Occipital lobe (tissue), 2 donors: ENCODE data around the gene DAPP1. TPM values are rescaled to one million over a fixed set of nuclear protein-coding genes. Genes with fewer than 3 reads are reported as not detected.
"Not testable (repeated sequence)": the region's sequence is repeated elsewhere in the genome, so short reads cannot be mapped to it uniquely, and the experiment has no call there.

Experiments used
- DNase-seq: peaks from one replicate; lab custom pipeline; 2025; lab: John Stamatoyannopoulos, UW
- total RNA-seq: library from RNA; depleted of rRNA; stranded (reverse); fragments of >200 nt; gene quantifications from one replicate; pipeline ENCODE4 v1.2.3, GENCODE V29; 2014

Gene DAPP1, protein sequence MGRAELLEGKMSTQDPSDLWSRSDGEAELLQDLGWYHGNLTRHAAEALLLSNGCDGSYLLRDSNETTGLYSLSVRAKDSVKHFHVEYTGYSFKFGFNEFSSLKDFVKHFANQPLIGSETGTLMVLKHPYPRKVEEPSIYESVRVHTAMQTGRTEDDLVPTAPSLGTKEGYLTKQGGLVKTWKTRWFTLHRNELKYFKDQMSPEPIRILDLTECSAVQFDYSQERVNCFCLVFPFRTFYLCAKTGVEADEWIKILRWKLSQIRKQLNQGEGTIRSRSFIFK
- 0.94 TPM for total RNA-seq

DNA sequence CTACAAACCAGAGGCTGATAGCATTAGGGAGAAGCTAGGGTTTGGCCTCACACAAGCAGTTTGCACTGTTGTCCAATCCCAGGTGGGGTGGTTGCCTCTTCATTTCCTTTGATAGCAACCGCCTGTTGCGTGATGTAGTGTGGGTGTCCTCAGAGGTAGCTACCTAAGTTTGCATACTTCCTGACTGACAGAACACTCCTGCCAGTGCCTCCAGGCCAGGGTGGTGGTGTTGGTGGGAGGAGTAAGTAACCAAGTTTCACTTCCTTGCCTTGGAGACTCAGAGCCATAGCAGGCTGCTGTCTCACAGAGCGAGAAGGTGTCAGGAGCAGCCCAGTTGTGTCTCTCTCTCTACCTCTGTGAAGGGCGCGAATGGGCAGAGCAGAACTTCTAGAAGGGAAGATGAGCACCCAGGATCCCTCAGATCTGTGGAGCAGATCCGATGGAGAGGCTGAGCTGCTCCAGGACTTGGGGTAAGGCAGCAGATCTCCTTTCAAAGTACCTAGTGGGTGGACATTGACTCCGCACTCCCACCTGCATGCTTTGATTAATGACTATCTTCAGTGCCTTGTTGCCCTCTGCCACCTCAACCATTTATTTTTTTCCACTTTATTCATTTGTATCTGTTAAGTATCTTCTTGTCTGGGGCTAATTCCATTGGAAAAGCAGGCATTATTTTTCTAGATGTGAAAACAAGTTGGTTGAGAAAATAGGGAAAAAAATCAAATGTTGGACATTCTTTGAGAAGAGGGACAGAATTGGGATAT is at the start of gene DAPP1:
Gene DAPP1, plus strand, starts transcription at position 283 of the 764 bp plus-strand sequence. Its CDS starts 87 bp downstream, at position 370.
- DNase-seq, result no peak

DNA sequence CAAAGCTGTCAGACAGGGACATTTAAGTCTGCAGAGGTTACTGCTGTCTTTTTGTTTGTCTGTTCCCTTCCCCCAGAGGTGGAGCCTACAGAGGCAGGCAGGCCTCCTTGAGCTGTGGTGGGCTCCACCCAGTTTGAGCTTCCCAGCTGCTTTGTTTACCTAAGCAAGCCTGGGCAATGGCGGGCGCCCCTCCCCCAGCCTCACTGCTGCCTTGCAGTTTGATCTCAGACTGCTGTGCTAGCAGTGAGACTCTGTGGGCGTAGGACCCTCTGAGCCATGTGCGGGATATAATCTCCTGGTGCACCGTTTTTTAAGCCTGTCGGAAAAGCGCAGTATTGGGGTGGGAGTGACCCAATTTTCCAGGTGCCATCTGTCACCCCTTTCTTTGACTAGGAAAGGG is 45.8 kb upstream of the DAPP1 start:
- DNase-seq, result not testable (repeated sequence)

DNA sequence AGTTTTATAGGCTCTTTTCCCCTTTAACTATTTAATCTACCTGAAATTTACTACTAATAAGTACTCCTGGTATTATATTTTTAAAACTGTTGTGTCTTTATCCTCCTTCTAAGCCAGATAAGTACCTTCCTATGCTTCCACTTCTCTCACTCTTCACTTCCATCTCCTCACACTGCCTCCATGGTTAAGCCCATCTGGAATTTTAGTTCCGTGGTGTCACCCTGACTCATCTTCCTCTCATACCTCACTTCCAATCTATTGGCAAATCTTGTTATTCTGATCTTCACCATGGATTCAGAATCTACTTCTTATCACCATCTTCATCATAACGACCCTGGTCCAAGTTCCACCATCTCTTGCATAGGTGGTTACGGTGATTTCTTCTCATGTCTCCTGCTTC is 32.7 kb upstream of the DAPP1 start:
- no peak for DNase-seq

DNA sequence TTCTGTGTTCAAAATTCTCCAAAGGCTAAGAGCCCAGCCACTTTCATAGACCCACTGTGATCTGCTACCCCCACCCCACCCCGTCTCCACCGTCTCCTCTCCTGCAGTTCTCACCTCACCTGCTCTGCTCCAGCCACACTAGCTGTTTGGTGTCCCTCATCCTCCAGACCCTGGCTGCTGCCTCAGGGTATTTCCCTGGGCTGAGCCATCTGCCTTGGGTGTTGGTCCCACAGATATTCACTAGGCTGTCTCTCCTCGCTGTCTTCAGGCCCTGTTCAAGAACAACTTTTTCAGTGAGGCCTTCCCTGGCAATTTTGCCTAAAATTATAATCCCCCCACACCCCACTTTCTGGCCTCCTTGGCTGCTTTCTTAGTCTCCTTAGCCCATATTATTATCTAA is 31.8 kb upstream of the DAPP1 start:
- DNase-seq, result no peak

DNA sequence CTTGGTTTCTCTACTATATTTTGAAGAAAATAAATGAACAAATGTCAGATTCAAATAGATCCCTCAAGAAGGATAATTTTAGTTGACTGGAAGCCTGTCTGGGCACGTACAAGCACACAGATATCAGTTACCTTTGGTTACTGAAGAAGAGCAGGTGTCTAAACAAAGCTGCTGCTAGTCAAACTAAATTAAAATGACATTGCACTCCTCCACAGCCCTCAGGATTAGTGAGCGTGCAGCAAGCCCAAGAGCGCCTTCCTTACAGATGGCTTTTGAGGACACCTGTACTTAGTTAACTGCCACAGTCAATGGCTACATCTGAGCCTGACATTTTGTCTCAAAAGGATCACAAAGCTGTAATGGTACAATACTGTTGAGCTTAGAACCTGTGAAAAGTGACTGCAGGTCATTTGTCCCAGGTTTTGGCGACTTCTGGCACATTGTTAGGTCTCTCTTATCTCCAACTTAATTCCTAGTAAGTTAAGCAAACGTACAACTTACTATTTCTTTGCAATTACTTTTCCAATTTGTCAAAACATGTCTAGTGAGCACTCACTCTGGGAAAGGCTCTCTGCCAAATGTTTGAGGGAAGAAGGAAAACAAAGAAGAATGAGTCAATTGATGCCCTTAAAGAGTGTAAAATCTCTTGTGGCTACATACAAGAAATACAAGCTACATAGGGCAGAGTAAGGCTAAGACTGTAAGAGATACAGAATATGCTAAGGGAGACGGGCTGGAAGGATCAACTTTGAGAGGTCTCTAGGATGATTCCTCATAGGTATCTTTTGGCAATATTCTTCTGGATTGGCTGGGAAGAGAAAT is 25.6 kb upstream of the DAPP1 start:
- no peak for DNase-seq

DNA sequence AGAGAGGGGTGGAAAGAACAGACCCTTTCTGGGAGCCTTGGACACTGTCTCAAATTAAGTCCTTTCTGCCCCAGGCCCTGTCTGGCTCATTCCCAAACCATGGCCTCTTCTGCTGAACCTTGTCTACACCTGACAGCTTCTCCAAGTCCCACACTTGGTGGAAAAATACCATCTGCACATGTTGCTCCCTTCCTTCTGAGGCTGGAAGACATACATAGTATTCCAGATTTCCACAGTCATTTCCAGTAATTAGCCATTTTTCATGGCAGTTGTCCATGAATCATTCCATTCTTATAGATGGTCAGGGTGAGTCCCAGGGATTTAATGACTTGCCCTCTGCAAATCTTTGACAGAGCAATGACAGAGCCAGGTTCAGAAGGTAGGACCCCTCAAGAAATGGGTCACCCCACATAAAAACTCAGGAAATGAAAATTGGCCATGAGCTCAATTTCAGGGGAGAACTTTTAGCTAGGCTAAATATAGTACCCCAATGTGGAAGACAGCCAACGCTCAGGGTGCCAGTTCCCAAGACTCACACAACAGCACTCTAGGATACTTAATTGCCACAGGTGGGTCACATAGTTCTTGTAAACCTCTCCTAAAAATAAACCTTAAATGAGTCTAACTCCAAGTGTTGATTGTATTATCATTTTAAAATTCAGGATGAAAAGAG is 16.2 kb upstream of the DAPP1 start:
- DNase-seq, result no peak

DNA sequence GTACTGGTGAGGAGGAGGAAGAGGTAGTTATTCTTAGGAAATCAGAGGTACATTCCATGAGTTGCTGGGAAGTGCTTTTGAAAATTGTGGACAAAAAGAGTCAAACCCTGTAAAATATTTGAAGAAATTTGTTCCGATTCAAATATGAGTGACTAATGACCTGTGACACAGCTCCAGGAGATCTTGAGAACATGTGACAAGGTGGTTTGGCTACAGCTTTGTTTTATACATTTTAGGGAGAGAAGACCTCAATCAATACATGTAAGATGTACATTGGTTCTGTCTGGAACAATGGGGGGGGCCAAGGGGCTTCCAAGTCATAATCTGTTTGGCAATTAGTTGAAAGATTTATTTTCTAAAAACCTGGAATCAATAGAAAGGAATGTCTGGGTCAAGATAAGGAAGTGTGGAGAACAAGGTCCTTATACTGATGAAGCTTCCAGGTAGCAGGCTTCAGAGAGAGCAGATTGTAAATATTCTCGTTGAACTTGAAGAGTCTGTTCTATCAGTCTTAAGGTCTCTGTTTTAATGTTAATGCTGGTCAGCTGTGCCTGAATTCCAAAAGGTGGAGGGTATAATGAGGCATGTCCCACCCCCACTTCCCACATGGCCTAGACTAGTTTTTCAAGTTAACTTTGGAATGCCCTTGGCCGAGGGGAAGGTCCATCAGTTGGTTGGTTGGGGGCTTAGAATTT is 15.5 kb upstream of the DAPP1 start:
- DNase-seq, result no peak

DNA sequence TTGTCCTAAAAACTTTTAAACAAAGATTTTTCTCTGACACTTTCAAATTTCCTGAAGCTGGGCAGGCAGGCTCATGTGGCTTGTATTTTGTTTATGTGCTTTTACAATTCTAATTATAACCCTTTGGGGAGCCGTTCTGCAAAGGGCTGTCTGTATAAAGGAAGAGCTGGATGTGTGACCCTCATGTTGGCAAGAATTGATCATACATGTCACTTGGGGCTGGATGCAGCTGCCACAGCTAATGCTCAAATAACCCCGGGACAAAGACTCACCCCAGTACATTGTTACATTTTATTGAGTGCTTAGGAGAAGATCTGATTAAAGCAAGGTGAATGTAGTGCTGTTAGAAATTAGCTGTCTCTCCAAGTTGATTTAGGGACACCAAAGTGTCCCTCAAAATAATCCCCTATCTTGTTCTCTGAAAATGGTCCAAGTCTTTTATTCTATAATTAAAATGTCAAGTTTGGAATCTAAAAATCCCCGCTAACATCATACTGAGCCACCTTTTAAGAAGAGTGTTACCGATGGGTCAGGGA is 13.0 kb upstream of the DAPP1 start:
- no peak for DNase-seq

DNA sequence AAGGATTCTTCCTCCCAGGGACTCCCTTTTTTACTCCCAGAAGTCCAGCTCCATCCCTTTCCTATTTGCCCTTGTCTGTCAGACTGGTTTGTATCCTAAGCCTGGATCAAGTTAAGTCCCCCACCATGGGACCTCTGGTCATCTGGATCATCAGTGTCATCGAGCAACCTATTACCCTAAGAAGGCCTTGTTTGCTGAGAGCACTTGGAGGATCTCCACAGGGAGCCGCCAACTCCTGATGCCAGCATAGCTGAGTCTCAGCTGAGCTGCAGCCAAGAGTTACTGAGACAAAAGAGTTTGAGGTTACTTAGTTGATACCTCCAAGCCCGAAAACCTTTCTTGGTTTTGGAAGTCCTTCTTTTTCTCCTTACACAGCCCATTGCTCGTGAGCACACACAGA is 10.1 kb upstream of the DAPP1 start:
- DNase-seq, result no peak

DNA sequence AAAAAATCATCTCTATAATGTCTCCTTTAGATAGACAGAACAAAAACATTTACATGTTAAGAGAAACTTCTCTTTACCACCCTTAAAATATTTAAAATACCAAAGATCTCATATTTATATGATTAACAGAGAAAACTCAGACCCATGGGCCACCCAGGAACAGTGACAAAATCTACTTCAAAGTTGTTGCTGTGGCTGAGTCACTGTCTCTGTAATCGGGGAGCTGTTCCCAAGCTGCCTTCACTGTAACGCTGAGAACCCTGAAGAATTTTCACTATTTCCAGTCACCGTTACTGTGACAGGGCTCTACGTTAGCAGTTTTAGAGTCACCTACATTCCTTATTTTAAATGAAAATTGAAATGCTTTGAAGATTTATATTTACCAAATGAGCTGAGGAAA is 9.0 kb upstream of the DAPP1 start:
- no peak for DNase-seq

DNA sequence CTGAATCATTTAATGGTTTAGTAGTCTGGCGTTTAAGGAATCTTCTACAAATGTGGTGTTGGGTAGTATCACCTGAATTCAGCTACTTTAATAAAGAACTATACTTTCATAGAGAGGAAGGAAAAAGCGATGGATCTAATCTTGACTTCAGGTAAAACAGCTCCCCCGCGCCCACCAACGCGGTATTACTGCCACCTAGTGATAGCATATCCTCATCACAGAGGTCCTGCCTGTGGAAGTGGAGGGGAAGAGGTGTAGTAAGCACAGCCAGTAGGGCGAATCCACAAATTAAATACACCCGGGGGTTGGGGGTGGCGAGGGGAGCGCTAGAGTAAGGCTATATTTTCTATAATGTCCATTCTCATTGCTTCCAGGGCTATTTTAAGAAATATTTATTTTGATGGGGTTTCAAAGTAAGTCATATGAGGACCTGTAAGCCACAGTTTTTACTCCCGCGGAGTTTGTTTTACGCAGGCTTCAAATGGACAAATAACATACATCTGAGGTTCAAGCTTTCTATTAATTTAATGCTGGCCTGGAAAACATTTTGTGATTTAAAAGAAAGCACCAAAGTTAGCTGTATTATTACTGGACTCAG is 8.3 kb upstream of the DAPP1 start:
- peak; percentile 1 for DNase-seq

DNA sequence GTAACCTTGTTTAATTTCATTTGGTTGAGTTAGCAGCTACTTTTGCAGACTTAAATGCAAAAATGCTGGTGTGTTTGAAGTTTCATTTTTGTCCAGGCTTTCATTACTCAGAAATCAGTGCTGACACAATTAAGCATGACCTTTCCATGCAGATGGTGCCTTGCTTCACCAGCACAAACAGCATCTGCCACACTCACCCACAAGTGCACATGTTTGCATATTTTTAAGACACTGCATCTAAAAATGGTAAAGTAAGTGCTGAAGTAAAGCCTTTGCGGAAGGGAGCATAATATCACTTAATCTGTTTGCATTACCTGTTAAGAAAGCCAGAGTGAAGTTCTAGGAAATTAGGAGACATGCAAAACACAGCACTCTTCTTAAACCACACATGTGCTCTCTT is 7.3 kb upstream of the DAPP1 start:
- DNase-seq, result no peak

DNA sequence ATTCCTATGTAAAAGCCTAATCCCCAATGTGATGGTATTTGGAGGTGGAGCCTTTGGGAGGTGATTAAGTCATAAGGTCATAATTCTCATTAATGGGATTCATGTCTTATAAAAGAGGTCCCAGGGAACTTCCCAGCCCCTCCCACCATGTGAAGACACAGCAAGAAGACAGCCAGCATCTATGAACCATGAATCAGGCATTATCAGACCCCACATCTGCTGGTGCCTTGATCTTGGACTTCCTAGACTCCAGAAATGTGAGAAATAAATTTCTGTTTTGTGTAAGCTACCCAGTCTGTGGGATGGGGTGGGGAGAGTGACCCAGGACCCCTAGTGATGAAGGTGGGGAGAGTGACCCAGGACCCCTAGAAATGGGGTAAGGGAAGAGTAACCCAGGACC is 6.1 kb upstream of the DAPP1 start:
- no peak for DNase-seq

DNA sequence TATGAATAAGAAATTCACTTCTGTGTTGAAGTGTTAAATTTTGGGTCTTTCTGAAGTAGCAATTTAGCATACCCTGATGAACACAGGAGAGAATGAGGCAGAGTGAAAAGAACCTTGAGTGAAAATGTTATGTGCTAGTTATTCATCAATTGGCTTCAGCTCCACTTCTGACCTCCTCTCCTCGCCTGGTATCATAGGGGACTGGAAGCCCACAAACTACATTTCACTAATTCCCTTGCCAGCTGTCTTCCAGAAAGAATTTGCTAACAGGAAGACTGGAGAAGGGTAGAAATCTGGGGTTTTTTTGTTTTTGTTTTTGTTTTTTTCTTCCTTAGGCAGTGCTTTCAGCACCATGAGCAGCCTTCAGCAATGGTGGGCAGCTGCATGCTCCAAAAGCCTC is 5.5 kb upstream of the DAPP1 start:
- no peak for DNase-seq

DNA sequence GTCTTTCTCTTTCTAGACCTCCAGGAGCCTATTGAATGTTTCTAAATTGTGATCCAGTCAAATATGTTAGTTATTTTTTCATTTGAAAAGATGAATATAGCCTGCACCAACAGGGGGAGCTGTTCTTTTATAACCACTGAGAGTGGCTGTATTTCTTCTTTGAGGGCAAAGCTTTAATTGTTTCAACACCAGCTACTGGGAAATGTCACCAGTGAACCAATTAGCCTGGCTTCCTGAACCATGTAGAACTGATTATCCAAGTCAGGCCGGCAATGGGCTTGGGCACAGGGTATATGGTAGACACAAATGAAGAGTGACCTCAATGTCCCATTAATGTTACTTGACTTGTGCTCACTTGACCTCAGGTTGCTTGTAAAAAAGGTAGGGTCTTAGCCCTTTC is 4.8 kb upstream of the DAPP1 start:
- DNase-seq, result no peak

DNA sequence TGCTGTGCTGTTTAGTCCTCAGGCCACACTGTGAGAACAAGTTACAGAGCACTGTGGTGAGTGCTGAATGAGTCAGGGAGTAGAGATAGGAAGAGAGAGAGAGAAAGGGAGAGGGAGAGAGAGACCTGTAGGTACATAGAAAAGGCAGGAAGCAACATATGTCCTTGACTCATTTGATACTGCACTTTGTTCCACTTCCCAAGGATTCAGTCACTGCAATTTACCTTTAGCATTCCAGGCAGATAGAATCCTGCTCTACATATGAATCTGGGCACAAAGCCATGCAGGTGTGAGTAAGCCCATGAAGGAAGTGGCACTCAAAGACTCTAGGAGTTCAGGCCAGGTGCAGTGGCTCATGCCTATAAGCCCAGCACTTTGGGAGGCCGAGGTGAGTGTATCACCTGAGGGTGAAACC is 1.0 kb upstream of the DAPP1 start:
- no peak for DNase-seq

DNA sequence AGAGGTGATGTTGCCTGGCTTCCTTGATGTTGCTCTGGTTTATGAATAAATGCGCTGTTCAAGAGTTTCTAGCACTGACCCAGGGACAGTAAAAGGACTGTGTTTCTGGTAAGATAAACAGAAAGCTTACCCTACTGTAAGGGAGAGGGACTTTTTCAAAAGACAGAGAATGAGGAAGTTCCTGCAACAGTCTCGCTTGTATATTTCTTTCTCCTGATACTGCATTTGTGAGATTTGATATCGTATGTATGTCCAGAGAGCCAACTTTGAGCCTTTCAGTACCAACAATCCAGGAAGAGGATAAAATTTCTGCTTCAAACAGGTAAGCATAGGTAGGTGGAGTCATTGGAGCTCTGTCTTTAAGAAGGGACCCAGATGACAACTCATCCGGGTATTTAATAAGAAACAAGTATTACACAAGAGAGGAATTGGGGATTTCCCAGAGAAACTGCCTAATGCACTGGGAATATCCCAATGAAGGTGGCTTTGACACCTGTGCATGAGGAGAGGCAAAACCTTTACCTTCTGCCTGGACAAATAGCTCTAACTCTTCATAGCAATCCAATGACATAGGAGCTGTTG is 773 bp downstream of the DAPP1 start:
- no peak for DNase-seq

DNA sequence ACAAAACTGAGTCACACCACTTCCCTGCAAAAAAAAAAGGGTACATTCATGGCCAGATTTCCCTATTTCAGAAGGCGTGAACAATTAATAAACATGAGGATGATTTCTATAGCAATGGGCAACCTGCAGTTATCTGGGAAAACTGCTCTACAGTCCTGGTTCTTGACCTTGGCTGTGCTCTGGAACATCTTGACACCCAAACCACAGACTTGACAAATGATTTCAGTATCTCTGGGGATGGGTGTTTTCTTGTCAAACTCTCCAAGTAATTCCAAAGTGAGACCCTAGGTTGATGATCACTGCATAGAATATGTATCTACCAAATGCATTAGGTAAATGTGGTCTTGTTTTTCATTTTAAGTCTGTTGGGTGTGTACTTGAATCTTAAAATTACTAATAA is 2.0 kb downstream of the DAPP1 start:
- DNase-seq, result no peak

DNA sequence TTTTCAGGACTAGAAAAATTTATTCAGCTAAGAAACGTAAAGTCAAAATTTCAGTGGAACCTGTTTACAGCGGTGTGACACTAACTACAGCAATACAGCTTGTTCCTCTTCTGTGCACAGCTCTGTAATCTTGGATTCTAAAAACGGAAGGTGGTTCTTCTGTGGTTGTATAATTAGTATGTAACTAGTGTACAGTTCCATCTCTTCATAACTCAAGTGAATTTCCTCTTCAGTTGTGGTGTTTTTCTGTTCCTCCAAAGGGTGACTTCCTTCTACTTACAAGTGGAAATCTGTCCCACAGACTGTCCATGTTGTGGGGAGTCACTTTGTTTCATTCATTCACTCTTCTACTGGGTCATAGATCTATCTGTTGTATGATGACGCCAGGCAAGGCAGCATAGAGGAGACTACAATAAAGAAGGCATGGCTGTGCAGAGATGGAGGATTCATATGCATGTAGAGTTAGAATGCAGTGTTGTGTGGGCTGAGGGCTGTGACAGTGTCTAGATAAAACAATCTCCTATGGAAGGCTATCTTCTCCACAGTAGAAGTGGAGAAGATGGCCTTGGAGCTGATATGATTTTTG is 5.4 kb downstream of the DAPP1 start:
- DNase-seq, result no peak

DNA sequence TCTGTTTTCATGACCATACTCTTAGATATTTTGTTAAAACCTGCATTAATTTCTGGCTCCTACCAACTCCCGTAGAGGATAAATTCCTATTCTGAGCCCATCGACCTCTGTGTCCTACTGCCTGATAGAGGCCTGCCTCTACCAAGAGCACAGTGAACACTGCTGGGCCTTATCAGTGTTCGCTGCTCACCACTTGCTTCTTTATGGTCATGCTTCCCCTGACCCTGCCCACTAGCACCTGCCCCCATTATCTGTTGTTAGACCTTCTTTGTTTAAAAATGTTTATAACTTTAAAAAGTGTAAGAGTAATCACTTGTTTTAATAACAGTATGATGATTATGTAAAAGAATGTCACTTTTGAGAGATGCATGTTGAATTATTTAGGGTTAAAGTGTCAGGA is 6.1 kb downstream of the DAPP1 start:
- DNase-seq, result no peak
